Esophagus muscularis mucosa (tissue), 4 donors: ENCODE data around the gene DRD4. TPM values are rescaled to one million over a fixed set of nuclear protein-coding genes. Genes with fewer than 3 reads are reported as not detected.
"Not testable (repeated sequence)": the region's sequence is repeated elsewhere in the genome, so short reads cannot be mapped to it uniquely, and the experiment has no call there.

Experiments
- DNase-seq: peaks from one replicate; pipeline ENCODE4 v3.0.0-alpha.2; 2017; ENCODE audit errors: extremely low spot score
- H3K27ac ChIP-seq, 4 donors: fragments of 200-600 bp; sonication (generic); replicated peaks in 1 of 4; 1 replicate in 3 of 4; 2 replicates in 1 of 4; pipeline ENCODE4 v1.5.1; 2016 to 2019; ENCODE audit warnings: mild to moderate bottlenecking in 1 of 4
- H3K27me3 ChIP-seq, 4 donors: fragments of 200-600 bp; sonication (generic); one replicate each; pipeline versions ENCODE4 v1.5.1 to v1.6.0; 2016 to 2019
- H3K36me3 ChIP-seq, 4 donors: fragments of 200-600 bp; sonication (generic); one replicate each; pipeline ENCODE4 v1.5.1; 2016 to 2019
- H3K4me1 ChIP-seq, 4 donors: fragments of 200-600 bp; sonication (generic); one replicate each; pipeline ENCODE4 v1.5.1; 2016 to 2019
- H3K4me3 ChIP-seq, 4 donors: fragments of 200-600 bp; sonication (generic); 1 replicate in 2 of 4; 2 replicates in 2 of 4; pipeline ENCODE4 v1.5.1; 2016 to 2019; ENCODE audit warnings: mild to moderate bottlenecking in 4 of 4, moderate library complexity in 1 of 4
- H3K9me3 ChIP-seq, 4 donors: fragments of 200-600 bp; sonication (generic); 1 replicate in 3 of 4; 2 replicates in 1 of 4; pipeline ENCODE4 v1.5.1; 2016 to 2019
- EP300 ChIP-seq: sonication (generic); formaldehyde crosslinking; IDR thresholded peaks from one replicate; pipeline ENCODE4 v1.6.1; 2017; ENCODE audit warnings: antibody characterized with exemption
- POLR2A ChIP-seq: fragments of 450-650 bp; IDR thresholded peaks from one replicate; pipeline ENCODE4 v1.6.1; 2017; ENCODE audit warnings: antibody characterized with exemption, moderate library complexity, mild to moderate bottlenecking, low read depth
- POLR2AphosphoS5 ChIP-seq, 2 donors: sonication (generic); formaldehyde crosslinking; IDR thresholded peaks; one replicate each; pipeline ENCODE4 v1.6.1; 2017; ENCODE audit warnings: antibody characterized with exemption in 2 of 2
- WGBS: methylation state at CpG from one replicate; pipeline ENCODE4 v1.1.5; 2018; 5-methylcytosine and 5-hydroxymethylcytosine counted together
- intact Hi-C: fragments of 100-400 bp; cut with DNase I; formaldehyde crosslinking; loops from one replicate; pipeline ENCODE4 v1.15.1; 2023
- total RNA-seq, 4 donors: library from RNA; depleted of rRNA; stranded (reverse); fragments of >200 nt; gene quantifications; one replicate each; pipeline versions ENCODE4 v1.1.0 to v1.2.1, GENCODE V29; 2016
- TF ChIP-seq, protein P1 (sequence below), 3 experiments: fragments of 200-600 bp in 2 of 3; fragments of 450-650 bp in 1 of 3; sonication (generic) in 2 of 3; IDR thresholded peaks; one replicate each; pipeline ENCODE4 v1.5.1; 2017 to 2019; ENCODE audit warnings: antibody characterized with exemption in 3 of 3, mild to moderate bottlenecking in 2 of 3, moderate library complexity in 1 of 3

Gene DRD4
- total RNA-seq, 4 donors from 2014 or later, result 0.26 to 1.1 (median 0.42) TPM; not detected in 1

DNA sequence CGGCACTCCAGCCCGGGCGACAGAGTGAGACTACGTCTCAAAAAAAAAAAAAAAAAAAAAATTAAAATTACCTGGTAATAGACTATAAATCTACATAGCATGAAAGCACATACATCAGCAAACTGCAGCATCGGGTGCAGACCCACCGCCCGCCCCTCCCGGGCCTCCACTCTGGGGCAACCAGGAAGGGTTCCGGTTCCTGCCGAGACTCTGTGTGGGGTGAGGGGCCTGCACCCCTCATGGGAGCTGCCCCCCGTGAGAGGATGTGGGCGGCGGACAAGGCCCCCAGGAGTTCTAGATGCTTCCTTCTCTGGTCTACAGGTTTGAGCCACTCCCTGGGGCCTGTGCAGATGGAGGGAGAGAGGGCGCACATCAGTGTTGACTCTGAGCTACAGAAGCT, 9.1 kb downstream of the DRD4 start:
- H3K36me3 ChIP-seq, result peaks cover 5 to 75% (median 41%) of the 10 kb centered on the region in 4 donors
- DNase-seq, result no peak
- no peak overlapping the region for H3K27ac ChIP-seq
- TF ChIP-seq EP300 (no peak), POLR2AphosphoS5 (IDR thresholded peaks at IDR 0.05) (no peak)
- H3K9me3 ChIP-seq, result no peaks in the 10 kb centered on the region
- no peaks in the 10 kb centered on the region for H3K27me3 ChIP-seq
- intact Hi-C loops, result no loop called here
- no peak overlapping the region for H3K4me3 ChIP-seq
- WGBS, result 82% methylated on average over 14 of the region's 14 CpGs
- H3K4me1 ChIP-seq, result no peaks in the 10 kb centered on the region

DNA sequence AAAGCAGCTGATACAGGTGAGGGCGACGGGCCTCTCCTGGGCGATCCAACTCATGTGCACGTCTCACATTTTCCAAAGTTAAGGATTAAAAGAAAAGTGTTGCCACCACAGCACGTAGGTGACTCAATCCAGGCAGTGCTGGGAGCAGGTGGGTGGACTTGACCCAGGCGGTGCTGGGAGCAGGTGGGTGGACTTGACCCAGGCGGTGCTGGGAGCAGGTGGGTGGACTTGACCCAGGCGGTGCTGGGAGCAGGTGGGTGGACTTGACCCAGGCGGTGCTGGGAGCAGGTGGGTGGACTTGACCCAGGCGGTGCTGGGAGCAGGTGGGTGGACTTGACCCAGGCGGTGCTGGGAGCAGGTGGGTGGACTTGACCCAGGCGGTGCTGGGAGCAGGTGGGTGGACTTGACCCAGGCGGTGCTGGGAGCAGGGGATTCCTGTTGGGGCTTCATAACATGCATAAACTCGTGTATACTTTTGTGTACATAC, 10.6 kb downstream of the DRD4 start:
- WGBS, result 90% methylated on average over 9 of the region's 14 CpGs
- H3K27me3 ChIP-seq, intact Hi-C loops, H3K4me1 ChIP-seq, H3K9me3 ChIP-seq, H3K27ac ChIP-seq, DNase-seq, H3K4me3 ChIP-seq: not testable (repeated sequence)
- H3K36me3 ChIP-seq, result peaks cover 4 to 66% (median 33%) of the 10 kb centered on the region in 4 donors

DNA sequence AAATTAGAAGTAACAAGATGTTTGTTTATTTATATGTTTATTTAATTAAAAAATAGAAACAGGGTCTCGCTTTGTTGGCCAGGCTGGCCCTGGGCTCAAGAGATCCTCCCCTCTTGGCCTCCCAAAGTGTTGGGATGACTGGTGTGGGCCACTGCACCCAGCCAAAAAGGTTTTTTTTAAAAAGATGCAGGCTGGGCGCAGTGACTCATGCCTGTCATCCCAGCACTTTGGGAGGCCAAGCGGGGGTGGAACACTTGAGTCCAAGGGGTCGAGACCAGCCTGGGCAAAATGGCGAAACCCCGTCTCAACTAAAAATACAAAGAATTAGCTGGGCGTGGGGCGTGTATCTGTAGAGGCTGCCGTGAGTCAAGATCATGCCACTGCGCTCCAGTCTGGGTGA, 13.4 kb downstream of the DRD4 start:
- intact Hi-C loops, result no loop called here
- no peaks in the 10 kb centered on the region for H3K27me3 ChIP-seq
- DNase-seq, result no peak
- 90% methylated on average over 10 of the region's 10 CpGs for WGBS
- no peaks in the 10 kb centered on the region for H3K9me3 ChIP-seq
- no peaks in the 10 kb centered on the region for H3K4me1 ChIP-seq
- H3K4me3 ChIP-seq, result no peak overlapping the region
- peaks cover 4 to 69% (median 25%) of the 10 kb centered on the region in 4 donors for H3K36me3 ChIP-seq
- H3K27ac ChIP-seq, result no peak overlapping the region
- TF ChIP-seq, protein P1, sequence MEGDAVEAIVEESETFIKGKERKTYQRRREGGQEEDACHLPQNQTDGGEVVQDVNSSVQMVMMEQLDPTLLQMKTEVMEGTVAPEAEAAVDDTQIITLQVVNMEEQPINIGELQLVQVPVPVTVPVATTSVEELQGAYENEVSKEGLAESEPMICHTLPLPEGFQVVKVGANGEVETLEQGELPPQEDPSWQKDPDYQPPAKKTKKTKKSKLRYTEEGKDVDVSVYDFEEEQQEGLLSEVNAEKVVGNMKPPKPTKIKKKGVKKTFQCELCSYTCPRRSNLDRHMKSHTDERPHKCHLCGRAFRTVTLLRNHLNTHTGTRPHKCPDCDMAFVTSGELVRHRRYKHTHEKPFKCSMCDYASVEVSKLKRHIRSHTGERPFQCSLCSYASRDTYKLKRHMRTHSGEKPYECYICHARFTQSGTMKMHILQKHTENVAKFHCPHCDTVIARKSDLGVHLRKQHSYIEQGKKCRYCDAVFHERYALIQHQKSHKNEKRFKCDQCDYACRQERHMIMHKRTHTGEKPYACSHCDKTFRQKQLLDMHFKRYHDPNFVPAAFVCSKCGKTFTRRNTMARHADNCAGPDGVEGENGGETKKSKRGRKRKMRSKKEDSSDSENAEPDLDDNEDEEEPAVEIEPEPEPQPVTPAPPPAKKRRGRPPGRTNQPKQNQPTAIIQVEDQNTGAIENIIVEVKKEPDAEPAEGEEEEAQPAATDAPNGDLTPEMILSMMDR (IDR thresholded peaks at IDR 0.05), result no peak
- TF ChIP-seq EP300 (no peak), POLR2A (no peak), POLR2AphosphoS5 (IDR thresholded peaks at IDR 0.05) (no peak)

DNA sequence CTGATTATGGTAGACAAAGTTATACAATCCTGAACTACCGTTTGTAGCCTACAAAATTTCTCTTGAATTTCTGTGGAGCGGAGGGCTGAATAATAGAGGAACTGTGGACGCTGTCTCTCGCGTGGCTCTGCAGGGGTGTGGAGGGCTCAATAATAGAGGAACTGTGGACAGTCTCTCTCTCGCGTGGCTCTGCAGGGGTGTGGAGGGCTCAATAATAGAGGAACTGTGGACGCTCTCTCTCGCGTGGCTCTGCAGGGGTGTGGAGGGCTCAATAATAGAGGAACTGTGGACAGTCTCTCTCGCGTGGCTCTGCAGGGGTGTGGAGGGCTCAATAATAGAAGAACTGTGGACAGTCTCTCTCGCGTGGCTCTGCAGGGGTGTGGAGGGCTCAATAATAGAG, 16.1 kb downstream of the DRD4 start:
- DNase-seq, H3K27me3 ChIP-seq, H3K9me3 ChIP-seq, H3K4me3 ChIP-seq, H3K4me1 ChIP-seq, H3K27ac ChIP-seq, intact Hi-C loops: not testable (repeated sequence)
- 89% methylated on average over 14 of the region's 14 CpGs for WGBS
- peaks cover 12 to 69% (median 26%) of the 10 kb centered on the region in 4 donors for H3K36me3 ChIP-seq

DNA sequence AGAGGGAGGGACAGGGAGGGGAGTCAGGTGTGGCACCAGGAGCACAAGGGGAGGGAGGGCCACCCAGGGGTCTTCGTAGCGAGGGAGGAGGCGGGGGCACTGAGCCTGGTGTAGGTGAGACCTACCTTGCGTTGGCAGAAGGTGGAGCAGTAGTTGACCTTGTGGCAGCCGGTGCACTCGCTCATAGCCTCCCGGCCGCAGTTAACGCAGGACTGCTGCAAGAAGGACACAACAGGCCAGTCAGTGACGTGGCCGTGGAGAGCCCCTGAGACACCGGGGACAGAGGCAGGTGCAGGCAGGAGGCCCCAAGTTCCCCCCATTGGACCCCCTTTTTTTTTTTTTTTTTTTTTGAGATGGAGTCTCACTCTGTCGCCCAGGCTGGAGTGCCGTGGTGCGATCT, 16.8 kb downstream of the DRD4 start:
- intact Hi-C loops, result no loop called here
- no peaks in the 10 kb centered on the region for H3K4me1 ChIP-seq
- no peak overlapping the region for H3K27ac ChIP-seq
- H3K36me3 ChIP-seq, result peaks cover 12 to 75% (median 33%) of the 10 kb centered on the region in 4 donors
- TF ChIP-seq POLR2A (no peak), EP300 (no peak), POLR2AphosphoS5 (IDR thresholded peaks at IDR 0.05) (no peak)
- TF ChIP-seq, protein P1 (IDR thresholded peaks at IDR 0.05), result no peak
- WGBS, result 88% methylated on average over 15 of the region's 15 CpGs
- H3K27me3 ChIP-seq, result no peaks in the 10 kb centered on the region
- H3K9me3 ChIP-seq, result no peaks in the 10 kb centered on the region
- H3K4me3 ChIP-seq, result no peak overlapping the region
- DNase-seq, result no peak

DNA sequence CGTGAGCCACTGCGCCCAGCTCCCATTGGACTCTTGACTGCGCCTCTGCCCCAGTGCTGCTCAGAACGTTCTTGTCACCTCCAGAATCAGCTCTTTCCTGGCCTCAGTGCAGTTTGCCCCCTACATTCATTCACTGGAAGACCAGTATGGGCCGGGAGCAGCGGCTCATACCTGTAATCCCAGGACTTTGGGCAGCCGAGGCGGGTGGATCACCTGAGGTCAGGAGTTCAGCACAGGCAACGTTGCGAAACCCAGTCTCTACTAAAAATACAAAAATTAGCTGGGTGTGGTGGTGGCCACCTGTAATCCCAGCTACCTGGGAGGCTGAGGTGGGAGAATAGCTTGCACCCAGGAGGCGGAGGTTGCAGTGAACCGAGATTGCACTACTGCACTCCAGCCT, 17.4 kb downstream of the DRD4 start:
- H3K27me3 ChIP-seq, intact Hi-C loops, H3K9me3 ChIP-seq, DNase-seq, H3K4me1 ChIP-seq, H3K27ac ChIP-seq, H3K4me3 ChIP-seq: not testable (repeated sequence)
- peaks cover 16 to 75% (median 38%) of the 10 kb centered on the region in 4 donors for H3K36me3 ChIP-seq
- WGBS, result 91% methylated on average over 6 of the region's 12 CpGs

DNA sequence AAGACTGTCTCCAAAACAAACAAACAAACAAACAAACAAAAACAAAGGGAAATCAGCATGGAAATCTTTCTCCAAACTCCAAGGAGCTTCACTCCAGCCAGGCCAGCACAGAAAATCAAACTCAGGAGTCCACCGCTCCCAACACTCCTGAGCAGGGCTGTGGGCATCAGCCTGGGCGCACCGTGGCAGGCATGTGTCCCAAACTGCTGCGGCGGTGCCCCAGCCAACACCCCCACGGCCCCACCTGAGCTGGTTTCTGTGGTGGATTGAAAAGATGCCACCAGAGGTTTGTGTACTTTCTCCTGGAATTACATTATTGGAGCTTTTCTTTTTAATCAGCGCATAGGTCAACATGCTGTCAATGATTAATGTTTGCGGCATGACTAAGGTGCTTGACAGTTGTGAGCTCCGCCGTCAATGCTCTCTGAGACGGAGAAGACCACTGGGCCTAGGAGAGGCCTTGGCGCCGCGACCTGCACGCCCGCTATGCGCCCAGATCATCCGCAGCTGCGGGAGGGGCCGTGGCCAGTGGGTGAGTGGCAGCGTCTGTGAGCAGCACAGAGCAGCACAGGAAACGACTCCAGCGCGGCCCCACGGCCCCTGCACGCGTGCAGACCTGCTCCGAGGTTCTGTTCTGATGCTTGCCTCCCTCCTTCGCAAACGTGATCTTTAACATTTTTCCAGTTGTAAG, 18.1 kb downstream of the DRD4 start:
- intact Hi-C loops, result no loop called here

More for the DNA sequence above, 18.1 kb downstream of the DRD4 start:
- H3K9me3 ChIP-seq, result no peaks in the 10 kb centered on the region
- no peak overlapping the region for H3K4me3 ChIP-seq
- peaks cover 20 to 79% (median 44%) of the 10 kb centered on the region in 4 donors for H3K36me3 ChIP-seq
- TF ChIP-seq EP300, result no peak
- TF ChIP-seq POLR2A, result no peak
- no peak for TF ChIP-seq POLR2AphosphoS5 (IDR thresholded peaks at IDR 0.05)
- TF ChIP-seq, protein P1 (IDR thresholded peaks at IDR 0.05), result no peak
- no peak overlapping the region for H3K27ac ChIP-seq
- H3K4me1 ChIP-seq, result no peaks in the 10 kb centered on the region
- no peak for DNase-seq
- WGBS, result 92% methylated on average over 29 of the region's 30 CpGs
- H3K27me3 ChIP-seq, result no peaks in the 10 kb centered on the region
